Memory B cell (primary cell): Measurements from ENCODE around the gene C1orf21.

Experiments used
- ATAC-seq: fragments of 150-1000 bp; cut with Tn5 transposase; 2 replicates; pipeline ENCODE4 v1.10.0; 2021; ENCODE audit warnings: low read depth, mild to moderate bottlenecking, moderate library complexity
- DNase-seq, 2 donors: peaks; one replicate each; pipeline ENCODE4 v3.0.0; 2022; ENCODE audit warnings: low spot score in 2 of 2
- H3K27ac Mint-ChIP-seq: one replicate; pipeline ENCODE4 v1.8.0; 2022; ENCODE audit warnings: mild to moderate bottlenecking, moderate library complexity, mixed read lengths
- H3K27me3 Mint-ChIP-seq: one replicate; pipeline ENCODE4 v1.8.0; 2022; ENCODE audit warnings: mixed read lengths
- H3K36me3 Mint-ChIP-seq: one replicate; pipeline ENCODE4 v1.8.0; 2022; ENCODE audit warnings: mild to moderate bottlenecking, mixed read lengths
- H3K4me1 Mint-ChIP-seq: one replicate; pipeline ENCODE4 v1.8.0; 2022; ENCODE audit warnings: mixed read lengths
- H3K4me3 Mint-ChIP-seq: one replicate; pipeline ENCODE4 v1.8.0; 2022; ENCODE audit warnings: mild to moderate bottlenecking, moderate library complexity, mixed read lengths
- H3K9me3 Mint-ChIP-seq: one replicate; pipeline ENCODE4 v1.8.0; 2022; ENCODE audit warnings: mixed read lengths

C1orf21 gene

DNA sequence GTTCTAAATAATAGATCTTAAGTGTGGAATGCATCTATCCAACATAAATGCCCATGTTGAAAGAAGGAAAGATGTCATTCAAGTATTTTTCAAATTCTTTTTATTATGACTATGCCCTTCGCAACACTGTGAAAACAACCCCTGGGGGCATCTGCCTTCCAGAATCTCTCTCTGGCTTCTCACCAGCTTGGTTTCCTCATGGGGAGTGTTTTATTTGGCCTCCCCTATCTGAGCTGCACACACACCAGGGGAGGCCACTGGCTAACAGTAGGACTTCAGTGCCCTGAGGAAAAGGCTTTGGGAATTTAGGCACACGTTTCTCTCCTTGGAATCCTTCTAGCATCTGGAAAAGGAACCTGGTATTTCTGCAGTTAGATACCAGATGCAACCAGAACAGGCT is 237.2 kb downstream of the C1orf21 start:
- Mint-ChIP-seq H3K4me1 (no peaks in the 10 kb centered on the region), H3K4me3 (no peak overlapping the region), H3K9me3 (no peaks in the 10 kb centered on the region), H3K27ac (no peak overlapping the region), H3K27me3 (peaks cover 8% of the 10 kb centered on the region), H3K36me3 (no peaks in the 10 kb centered on the region)
- no peak for ATAC-seq
- no peak for DNase-seq

DNA sequence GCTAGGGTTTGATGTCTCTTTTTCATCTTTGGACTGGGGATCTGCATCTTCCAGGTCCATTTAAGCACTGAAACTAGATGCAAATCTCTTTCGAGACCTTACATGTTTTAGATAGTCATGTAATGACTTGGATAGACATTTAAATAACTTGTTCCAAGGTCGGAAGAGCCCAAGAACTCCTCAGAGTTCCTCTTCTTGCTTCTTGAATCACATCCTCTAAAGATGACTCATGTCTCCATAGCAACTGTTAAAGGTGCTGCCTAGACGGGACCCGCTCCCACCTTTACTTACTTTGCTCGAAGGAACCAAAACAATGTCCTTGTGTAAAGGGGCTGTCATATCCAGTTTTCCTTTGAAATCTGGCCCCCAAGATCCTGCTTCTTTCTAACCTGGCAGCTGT is 237.8 kb downstream of the C1orf21 start:
- no peak for DNase-seq
- Mint-ChIP-seq H3K4me1 (no peaks in the 10 kb centered on the region), H3K9me3 (no peaks in the 10 kb centered on the region), H3K36me3 (no peaks in the 10 kb centered on the region), H3K4me3 (no peak overlapping the region), H3K27ac (no peak overlapping the region), H3K27me3 (peaks cover 10% of the 10 kb centered on the region)
- no peak for ATAC-seq

DNA sequence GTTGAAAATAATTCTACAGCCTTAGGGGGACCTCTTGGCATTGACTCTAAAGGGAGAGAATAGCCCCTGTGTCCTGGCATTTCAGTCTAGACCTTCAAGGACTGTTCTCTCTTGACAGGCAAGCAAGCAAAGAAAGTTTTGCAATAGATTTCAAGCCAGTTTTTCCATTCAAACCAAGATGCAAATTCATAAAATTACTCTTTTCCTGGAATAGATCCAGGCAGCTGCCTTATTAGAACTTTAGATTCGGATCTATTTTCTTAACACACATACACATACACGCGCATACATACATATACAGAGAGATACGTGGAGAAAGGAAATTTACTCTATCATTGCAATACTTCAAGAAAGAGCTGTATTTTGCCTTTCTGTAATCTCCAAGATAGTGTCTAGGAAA is 238.4 kb downstream of the C1orf21 start:
- Mint-ChIP-seq H3K27ac (no peak overlapping the region), H3K4me3 (no peak overlapping the region), H3K4me1 (no peaks in the 10 kb centered on the region)

DNA sequence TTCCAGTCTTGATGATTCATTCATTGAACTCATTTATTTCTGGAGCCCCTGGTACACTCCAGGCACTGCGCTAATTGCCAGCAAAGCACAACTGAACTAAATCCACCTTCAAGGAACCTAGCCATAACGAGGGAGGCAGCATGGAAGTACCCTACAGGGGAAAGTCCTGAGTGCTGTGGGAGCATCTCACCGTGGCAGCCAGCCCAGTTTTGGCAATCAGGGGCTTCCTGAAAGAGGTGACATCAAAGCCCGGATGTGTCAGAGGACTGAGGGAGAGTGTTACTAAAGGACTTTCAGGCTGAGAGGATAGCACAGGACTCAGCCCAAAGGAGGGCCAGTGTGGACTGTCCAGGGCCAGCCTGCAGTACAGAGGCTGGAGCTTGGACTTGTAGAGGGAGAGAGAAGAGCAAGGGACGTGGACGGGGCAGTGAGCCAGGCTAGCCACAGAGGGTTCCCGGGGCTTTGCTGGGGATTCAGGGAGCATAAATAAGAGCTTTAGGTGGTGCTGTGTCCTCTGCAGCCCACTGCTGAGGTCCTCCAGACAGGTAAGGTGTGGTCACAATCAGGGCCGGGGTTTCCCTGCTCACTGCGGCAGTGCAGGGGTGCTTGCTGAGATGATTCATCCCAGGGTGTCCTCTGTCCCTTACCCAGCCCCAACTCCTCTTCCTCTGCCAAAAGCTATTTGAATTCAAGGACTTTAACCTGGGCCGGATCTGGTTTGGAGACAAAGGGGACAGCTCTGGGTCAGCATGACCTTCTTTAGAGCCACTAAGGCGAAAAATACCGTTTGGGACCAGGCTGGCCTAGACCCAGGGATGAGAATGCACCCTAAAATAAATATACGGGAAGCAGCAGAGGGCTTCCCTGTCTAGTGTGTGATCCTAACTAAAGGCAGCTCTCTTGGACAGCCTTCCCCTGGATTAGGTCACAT is 239.5 kb downstream of the C1orf21 start:
- H3K4me3 Mint-ChIP-seq = no peak overlapping the region
- ATAC-seq (no peak), DNase-seq (no peak)
- H3K4me1 Mint-ChIP-seq = no peaks in the 10 kb centered on the region
- peaks cover 12% of the 10 kb centered on the region for H3K27me3 Mint-ChIP-seq
- H3K36me3 Mint-ChIP-seq = no peaks in the 10 kb centered on the region
- no peak overlapping the region for H3K27ac Mint-ChIP-seq
- H3K9me3 Mint-ChIP-seq = no peaks in the 10 kb centered on the region

More for the DNA sequence above, 238.4 kb downstream of the C1orf21 start:
- H3K27me3 Mint-ChIP-seq = peaks cover 11% of the 10 kb centered on the region
- H3K36me3 Mint-ChIP-seq = no peaks in the 10 kb centered on the region
- DNase-seq = no peak
- no peak for ATAC-seq
- no peaks in the 10 kb centered on the region for H3K9me3 Mint-ChIP-seq

DNA sequence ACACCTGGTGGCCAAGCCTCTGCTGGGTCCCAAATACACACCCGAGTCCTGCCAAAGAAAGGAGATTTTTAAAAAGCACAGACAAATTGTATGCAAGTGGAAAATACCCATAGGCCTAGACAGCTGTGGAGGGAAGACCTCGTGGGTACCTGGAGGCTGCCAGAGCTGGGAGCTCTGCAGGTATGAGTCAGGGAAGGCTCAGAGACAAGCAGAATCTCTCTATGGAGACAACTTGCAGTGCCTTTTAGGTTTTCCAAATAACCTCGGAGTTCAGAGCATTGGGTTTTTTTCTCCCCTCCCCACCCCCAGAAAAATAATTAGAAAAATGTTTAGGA is 240.1 kb downstream of the C1orf21 start:
- Mint-ChIP-seq H3K27ac (no peak overlapping the region), H3K36me3 (no peaks in the 10 kb centered on the region), H3K4me1 (no peaks in the 10 kb centered on the region), H3K4me3 (no peak overlapping the region), H3K9me3 (no peaks in the 10 kb centered on the region), H3K27me3 (peaks cover 14% of the 10 kb centered on the region)
- ATAC-seq (no peak), DNase-seq (no peak)

DNA sequence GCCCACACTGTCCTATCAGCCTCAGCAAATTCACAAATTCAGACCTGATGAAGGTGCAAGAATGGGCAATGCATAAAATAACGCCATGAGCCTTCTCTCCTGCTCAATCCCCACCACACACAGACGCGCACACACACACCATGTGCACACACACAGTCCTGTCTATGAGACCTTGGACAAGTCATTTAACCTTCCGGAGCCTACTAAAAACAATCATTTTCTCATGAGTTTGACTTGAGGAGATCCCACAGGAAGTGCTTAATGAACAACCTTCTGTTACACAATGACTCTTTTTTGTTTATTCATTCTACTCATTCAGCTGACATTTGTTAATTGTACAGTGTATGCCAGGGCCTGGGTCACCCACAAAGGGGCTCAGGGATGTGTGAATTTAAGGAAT is 242.4 kb downstream of the C1orf21 start:
- DNase-seq = no peak
- H3K36me3 Mint-ChIP-seq = no peaks in the 10 kb centered on the region
- no peaks in the 10 kb centered on the region for H3K9me3 Mint-ChIP-seq
- no peak for ATAC-seq
- no peak overlapping the region for H3K4me3 Mint-ChIP-seq
- H3K4me1 Mint-ChIP-seq = no peaks in the 10 kb centered on the region
- H3K27ac Mint-ChIP-seq = no peak overlapping the region
- H3K27me3 Mint-ChIP-seq = peaks cover 15% of the 10 kb centered on the region

DNA sequence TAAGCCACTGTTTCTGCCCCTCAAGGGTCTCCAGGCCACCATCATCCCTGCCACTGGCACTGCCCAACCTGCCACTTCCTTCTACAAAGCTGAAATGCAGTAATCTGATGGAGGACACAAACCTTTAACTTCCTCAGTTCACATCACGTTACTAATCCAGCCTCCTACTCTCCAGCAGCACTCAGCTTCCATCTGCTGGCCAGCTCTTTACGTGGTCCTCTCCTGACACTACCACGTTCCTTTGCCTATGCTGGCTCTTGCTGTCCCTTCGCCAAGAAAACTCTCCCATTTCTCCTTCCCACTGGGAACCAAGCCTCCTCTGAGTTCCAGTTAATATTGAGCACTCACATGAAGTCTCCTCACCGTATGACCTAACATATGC is 243.8 kb downstream of the C1orf21 start:
- Mint-ChIP-seq H3K27me3 (peaks cover 15% of the 10 kb centered on the region), H3K36me3 (no peaks in the 10 kb centered on the region), H3K9me3 (no peaks in the 10 kb centered on the region), H3K27ac (no peak overlapping the region), H3K4me1 (no peaks in the 10 kb centered on the region), H3K4me3 (no peak overlapping the region)
- DNase-seq (no peak), ATAC-seq (no peak)

DNA sequence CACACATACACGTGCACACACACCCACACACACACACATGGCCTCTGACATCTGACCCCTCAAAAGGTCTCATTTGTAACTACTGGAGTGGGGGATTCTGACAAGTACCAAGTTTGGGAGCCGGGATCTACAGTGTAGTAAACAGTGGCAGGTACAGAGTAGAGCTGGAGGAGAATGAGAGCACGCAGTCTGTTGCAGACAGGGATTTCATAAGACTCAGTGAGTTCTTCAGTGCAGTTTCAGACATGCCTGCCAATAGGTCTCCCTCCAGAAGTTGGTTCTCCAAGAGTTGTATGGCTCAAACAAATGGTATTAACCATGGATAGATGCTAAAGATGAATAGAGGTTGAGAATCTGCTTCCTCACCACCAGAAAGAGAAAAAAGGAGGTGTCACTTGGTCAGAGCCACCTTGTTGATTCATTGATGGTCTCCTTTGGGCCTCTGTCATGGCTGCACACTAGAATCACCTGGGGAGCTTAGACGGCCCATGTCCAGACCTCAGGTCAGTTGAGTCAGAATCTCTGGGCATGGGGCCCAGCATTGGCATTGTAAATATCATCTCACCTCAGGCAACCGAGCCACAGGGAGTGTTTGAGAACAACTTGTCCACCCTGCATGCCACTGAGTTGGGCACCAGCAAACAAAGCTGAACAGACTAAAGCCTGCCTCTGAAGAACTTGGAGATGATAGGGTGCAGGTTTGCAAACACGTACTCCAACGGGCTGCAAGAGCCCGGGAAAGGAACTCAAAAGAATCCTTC is 245.8 kb downstream of the C1orf21 start:
- Mint-ChIP-seq H3K27ac (no peak overlapping the region), H3K36me3 (no peaks in the 10 kb centered on the region), H3K27me3 (peaks cover 13% of the 10 kb centered on the region), H3K4me1 (no peaks in the 10 kb centered on the region), H3K9me3 (no peaks in the 10 kb centered on the region), H3K4me3 (no peak overlapping the region)
- DNase-seq (no peak), ATAC-seq (no peak)

DNA sequence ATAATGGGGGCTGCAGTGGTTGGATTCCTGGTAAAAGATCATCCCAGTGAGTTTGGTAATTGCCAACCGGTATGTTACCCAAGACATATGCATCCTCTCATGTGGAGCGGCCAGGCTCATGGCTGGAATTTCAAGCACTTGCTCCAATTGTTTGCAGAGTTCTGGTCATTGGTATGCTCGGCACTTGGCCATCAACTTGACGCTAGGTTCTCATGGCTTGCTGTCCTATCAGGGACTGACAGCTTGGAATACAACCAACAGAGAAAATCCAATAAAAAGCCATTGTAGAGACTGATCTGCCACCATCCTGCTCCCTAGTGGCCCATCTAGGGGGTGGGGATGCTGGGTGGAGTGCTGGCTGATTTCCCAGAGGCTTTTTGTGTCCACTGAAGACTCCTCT is 247.0 kb downstream of the C1orf21 start:
- peaks cover 11% of the 10 kb centered on the region for H3K27me3 Mint-ChIP-seq
- H3K9me3 Mint-ChIP-seq = no peaks in the 10 kb centered on the region
- no peak overlapping the region for H3K4me3 Mint-ChIP-seq
- DNase-seq = no peak
- H3K36me3 Mint-ChIP-seq = no peaks in the 10 kb centered on the region
- no peak for ATAC-seq
- no peaks in the 10 kb centered on the region for H3K4me1 Mint-ChIP-seq
- H3K27ac Mint-ChIP-seq = no peak overlapping the region

DNA sequence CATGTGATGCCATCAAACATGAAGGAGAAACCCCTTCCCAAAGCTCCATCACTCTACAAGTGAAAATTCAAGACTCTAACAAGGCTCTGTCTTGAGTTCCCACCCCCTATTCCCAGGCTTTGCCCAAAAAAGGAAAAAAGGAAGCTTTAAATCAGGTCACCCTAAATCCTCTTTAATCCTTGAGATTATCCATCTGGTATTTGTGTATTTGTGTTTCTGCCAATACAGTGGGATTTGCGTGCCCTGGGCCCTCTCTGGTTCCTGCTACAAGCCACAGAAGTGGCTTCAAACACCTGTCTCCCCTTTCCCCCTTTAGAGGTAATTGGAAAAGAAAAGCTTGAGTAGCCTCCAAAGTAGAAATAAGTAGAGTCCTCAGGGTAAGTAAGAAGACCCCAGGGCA is 247.5 kb downstream of the C1orf21 start:
- H3K4me3 Mint-ChIP-seq = no peak overlapping the region
- ATAC-seq = no peak
- no peaks in the 10 kb centered on the region for H3K36me3 Mint-ChIP-seq
- no peaks in the 10 kb centered on the region for H3K9me3 Mint-ChIP-seq
- no peak for DNase-seq
- H3K27ac Mint-ChIP-seq = no peak overlapping the region
- H3K4me1 Mint-ChIP-seq = no peaks in the 10 kb centered on the region
- peaks cover 9% of the 10 kb centered on the region for H3K27me3 Mint-ChIP-seq

DNA sequence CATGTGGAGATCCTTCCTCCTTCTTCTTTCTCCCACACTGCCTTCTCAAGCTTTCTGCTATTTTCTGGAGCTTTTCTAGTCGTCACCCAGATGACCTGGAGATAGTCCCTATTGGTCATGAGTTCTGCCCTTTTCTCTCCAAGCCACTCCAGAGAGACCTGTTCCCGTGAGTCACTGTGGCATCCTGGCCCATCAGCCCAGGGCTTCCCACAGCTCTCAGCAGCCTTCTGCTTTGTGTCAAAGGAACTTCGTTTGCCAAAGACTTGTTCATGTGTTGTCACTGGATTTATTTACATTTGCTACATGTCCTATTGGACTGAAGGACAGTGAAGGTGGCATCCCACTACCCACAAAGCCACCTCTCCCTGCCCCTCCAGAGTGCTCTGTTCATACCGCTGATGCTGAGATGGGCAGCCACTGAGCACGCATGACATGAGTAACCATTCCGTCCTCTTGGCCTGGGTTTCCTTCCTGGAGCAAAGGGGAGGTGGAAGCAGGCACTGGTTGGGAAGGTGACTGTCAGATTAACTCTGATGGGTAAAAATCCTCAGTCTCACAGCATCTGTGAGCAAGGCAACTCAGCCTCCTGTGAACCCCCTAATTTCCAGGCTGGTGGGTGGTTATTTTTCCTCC is 248.6 kb downstream of the C1orf21 start:
- H3K4me1 Mint-ChIP-seq = no peaks in the 10 kb centered on the region
- peaks cover 7% of the 10 kb centered on the region for H3K27me3 Mint-ChIP-seq
- H3K4me3 Mint-ChIP-seq = no peak overlapping the region
- H3K27ac Mint-ChIP-seq = no peak overlapping the region
- DNase-seq = no peak
- ATAC-seq = no peak
- no peaks in the 10 kb centered on the region for H3K36me3 Mint-ChIP-seq
- H3K9me3 Mint-ChIP-seq = no peaks in the 10 kb centered on the region

DNA sequence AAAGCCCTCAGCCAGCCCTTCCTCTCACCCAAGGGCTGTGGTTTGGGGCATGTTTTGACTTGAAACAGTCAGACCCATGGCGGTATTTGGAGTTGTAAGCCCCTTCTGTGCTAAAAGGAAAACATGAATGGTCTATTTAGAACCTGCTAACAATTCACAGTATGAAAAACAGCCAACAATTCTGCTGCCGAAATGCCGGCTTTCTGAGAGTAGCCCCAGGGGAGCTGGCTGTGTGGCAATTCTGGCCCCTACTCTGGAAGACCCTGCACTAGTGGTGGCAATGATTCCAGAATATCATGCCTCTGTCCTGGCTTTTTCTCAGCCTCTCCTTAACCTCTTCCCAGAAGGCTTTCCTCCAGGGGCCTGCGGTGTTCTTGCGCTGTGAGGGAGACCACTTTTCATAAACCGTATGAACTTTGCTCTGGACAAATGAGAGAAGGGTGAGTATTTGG is 249.2 kb downstream of the C1orf21 start:
- Mint-ChIP-seq H3K27me3 (peaks cover 7% of the 10 kb centered on the region), H3K4me1 (no peaks in the 10 kb centered on the region), H3K4me3 (no peak overlapping the region), H3K27ac (no peak overlapping the region), H3K36me3 (no peaks in the 10 kb centered on the region), H3K9me3 (no peaks in the 10 kb centered on the region)
- ATAC-seq (no peak), DNase-seq (no peak)

DNA sequence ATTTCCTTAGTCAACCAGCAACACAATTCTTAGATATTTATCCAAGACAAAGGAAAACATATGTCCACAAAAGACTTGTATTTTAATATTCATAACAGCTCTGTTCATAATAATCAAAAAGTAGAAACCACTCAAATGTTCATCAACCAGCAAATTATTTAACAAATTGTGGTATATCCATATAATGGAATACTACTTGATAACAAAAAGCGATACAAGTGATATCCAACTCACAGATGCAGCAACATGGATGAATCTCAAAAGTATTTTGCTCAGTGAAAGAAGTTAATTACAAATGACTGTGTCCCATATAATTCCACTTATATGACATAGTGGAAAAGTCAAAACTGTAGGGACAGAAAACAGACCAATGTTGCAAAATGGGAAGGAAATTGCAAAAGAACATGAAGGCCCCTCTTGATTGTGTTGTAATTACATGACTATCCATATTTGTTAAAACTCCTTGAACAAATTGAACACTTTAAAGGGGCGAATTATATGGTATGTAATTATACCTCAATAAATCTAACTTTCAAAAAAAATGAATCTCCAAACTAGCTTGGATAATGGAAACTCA is 250.9 kb downstream of the C1orf21 start:
- Mint-ChIP-seq H3K4me1 (no peaks in the 10 kb centered on the region), H3K9me3 (no peaks in the 10 kb centered on the region), H3K4me3 (no peak overlapping the region), H3K27ac (no peak overlapping the region), H3K36me3 (no peaks in the 10 kb centered on the region), H3K27me3 (peaks cover 2% of the 10 kb centered on the region)
- ATAC-seq (no peak), DNase-seq (no peak)

DNA sequence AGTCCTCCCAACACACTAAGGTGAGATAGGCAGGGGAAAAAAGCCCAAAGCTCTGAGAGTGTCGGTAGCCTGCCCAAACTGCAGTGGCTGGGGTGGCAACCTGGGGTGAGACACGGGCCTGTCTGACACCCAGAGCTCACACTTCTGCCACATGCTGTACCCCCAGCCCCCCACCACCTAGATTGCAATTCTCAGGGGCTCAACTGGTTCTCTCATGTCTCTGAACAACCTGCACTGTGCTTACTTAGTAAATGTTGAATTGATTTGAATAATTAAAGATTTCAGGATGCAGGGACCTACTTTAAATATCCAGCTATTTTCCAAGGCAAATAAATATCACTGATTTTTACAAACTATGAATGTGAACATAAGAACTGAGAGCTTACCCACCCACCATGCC is 252.4 kb downstream of the C1orf21 start:
- ATAC-seq (no peak), DNase-seq (no peak)
- no peak overlapping the region for H3K4me3 Mint-ChIP-seq
- no peak overlapping the region for H3K27ac Mint-ChIP-seq
- peaks cover 2% of the 10 kb centered on the region for H3K27me3 Mint-ChIP-seq
- H3K9me3 Mint-ChIP-seq = no peaks in the 10 kb centered on the region
- H3K36me3 Mint-ChIP-seq = no peaks in the 10 kb centered on the region
- H3K4me1 Mint-ChIP-seq = no peaks in the 10 kb centered on the region
